Astrocyte (in vitro differentiated cells and primary cell): ENCODE results near the gene PSG4.
"Not testable (repeated sequence)": the region's sequence is repeated elsewhere in the genome, so short reads cannot be mapped to it uniquely, and the experiment has no call there.

ENCODE experiments used
- EZH2 ChIP-seq: IDR thresholded peaks from 2 replicates; pipeline ENCODE4 v1.6.1; 2012; ENCODE audit warnings: mild to moderate bottlenecking, low read length, inconsistent platforms; ENCODE audit not compliant: insufficient read depth
- TF ChIP-seq, protein P1 (sequence below): IDR thresholded peaks from 2 replicates; pipeline ENCODE4 v1.5.1; 2011; ENCODE audit warnings: low read depth, mild to moderate bottlenecking, inconsistent platforms, low read length, moderate library complexity; ENCODE audit not compliant: insufficient read depth

DNA sequence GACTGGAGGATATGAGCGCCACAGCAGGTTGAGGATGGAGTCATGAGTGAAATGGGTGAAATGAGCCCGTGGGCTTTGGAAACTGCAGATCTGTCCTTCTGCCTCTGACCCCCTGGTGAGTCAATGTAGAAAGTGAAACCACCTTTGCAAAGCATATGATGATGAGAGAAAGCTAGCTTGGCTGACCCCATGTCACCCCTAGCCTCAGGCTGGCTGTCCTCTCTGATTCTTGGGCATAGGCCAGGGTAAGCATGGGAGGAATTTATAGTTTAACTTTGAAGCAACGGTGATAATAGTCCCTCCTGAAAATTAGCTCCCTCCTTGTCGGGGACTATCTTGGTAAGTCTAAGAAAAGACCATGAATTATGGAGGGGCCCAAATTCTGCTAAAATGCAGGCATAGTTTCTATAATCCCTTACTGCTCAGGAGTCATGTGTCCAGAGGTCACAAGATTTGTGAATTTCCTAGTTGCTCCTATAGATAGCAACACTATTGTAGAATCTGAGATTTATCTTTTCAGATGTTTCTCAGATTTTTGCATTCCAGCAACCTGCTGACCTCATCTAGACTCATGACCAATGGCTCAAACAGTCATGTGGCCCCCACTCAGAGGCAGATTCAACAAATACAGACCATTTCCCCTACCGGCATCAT lies 18.9 kb upstream of the PSG4 start:
- TF ChIP-seq, protein P1, sequence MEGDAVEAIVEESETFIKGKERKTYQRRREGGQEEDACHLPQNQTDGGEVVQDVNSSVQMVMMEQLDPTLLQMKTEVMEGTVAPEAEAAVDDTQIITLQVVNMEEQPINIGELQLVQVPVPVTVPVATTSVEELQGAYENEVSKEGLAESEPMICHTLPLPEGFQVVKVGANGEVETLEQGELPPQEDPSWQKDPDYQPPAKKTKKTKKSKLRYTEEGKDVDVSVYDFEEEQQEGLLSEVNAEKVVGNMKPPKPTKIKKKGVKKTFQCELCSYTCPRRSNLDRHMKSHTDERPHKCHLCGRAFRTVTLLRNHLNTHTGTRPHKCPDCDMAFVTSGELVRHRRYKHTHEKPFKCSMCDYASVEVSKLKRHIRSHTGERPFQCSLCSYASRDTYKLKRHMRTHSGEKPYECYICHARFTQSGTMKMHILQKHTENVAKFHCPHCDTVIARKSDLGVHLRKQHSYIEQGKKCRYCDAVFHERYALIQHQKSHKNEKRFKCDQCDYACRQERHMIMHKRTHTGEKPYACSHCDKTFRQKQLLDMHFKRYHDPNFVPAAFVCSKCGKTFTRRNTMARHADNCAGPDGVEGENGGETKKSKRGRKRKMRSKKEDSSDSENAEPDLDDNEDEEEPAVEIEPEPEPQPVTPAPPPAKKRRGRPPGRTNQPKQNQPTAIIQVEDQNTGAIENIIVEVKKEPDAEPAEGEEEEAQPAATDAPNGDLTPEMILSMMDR, result not testable (repeated sequence)
- not testable (repeated sequence) for TF ChIP-seq EZH2
